HUDEP-2 (cell line): Measurements from ENCODE around the gene EFHD2.
"Not testable (repeated sequence)": the region's sequence is repeated elsewhere in the genome, so short reads cannot be mapped to it uniquely, and the experiment has no call there.

Experiments
- DNase-seq, 76 experiments: peaks; one replicate each; lab custom pipeline; 2025; ENCODE audit not compliant: unreplicated experiment in 76 of 76; lab: John Stamatoyannopoulos, UW

Gene EFHD2

DNA sequence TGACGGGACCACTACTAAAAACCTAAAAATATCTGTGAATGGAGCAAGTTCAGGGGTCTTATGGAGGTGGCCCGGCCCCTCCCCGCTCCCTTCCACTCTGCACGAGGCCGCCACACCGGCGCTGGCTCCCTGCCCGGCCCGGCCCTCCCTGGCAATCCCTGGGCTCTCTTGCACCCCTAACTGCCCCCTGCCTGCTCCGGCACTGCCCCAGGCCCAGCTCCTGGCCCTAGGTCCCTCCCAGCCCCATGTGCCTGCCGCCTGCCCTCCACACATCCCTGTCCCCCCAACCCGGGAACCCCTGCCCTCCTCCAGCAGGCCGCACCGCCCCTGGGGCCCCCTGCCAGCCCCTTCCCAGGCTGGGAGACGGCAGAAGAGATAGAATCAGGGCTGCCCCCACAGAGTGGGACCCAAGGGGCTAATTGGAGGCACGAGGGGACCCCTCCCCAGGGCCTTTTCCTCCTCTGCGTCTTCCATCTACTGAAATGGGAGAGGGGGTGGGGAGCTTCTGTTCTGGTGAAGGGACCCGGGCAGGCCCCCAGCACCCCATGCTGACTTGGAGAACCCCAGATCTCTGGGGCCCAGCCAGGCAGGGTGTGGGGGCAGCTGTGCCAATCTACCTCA lies 19.2 kb downstream of the EFHD2 start:
- no peak for DNase-seq

GRCh38 chr1:15429701-15430149 lies 20.0 kb downstream of the EFHD2 start:
- DNase-seq: no peak

GRCh38 chr1:15430787-15431570 lies 21.3 kb downstream of the EFHD2 start:
- peak in 55 of 76 experiments; percentile 11 to 84 (median 46) for DNase-seq

DNA sequence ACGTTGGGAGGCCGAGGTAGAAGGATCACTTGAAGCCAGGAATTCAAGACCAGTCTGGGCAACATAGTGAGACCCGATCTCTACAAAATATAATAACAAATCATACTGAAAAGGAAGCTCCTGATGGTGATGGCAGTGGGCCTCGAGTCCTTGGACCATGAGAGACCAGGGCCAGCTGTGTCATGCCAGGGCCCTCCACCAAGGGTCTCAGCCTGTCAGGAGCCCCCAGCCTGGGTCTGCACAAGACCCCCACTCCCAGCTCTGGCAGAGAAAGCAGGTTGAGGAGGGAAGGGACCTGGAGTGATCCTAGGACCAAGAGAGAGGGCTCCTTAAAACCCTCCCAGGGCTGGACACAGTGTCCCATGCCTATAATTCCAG lies 21.9 kb downstream of the EFHD2 start:
- no peak for DNase-seq

- no peak for DNase-seq
Measured at GRCh38 chr1:15432324-15432723, 22.6 kb downstream of the EFHD2 start.

- no peak for DNase-seq
Measured at GRCh38 chr1:15433471-15433870, 23.8 kb downstream of the EFHD2 start.

GRCh38 chr1:15434739-15435138 lies 25.1 kb downstream of the EFHD2 start:
- not testable (repeated sequence) for DNase-seq

DNA sequence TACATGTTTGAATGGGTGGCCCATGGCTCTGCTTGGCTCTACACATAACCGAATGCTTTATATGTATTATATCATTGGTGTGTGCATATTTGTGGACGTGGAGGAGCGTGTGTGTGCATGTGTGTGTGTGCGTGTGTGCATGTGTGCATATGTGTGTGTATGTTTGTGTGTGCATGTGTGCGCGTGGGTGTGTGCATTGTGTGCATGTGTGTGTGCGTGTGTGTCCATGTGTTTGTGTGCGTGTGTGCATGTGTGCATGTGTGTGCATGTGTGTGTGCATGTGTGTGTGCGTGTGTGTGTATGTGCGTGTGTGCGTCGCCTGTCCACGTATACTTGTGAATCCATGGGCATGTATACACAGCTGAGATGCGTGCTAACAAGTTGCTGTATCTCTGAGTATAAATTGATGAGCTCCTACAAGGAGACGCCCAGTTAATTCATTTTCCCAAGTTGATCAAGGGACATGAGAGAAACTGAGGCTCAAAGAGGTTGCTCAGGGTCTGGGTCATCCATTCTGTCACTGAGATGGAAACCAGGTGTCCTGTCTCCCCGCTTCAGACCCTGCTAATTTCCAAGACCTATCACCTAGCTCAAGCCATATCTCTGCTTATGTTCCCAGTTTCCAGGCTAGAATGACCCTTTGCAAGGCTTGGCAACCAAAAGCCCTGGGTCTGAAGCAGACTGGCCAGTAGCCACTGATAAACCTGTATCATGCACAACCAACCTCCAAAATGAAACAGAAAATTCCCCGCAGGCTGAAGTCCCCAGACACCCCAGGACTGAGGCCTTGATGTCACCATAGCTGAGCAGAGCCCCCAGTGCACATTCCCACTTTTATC lies 25.8 kb downstream of the EFHD2 start:
- no peak for DNase-seq

DNA sequence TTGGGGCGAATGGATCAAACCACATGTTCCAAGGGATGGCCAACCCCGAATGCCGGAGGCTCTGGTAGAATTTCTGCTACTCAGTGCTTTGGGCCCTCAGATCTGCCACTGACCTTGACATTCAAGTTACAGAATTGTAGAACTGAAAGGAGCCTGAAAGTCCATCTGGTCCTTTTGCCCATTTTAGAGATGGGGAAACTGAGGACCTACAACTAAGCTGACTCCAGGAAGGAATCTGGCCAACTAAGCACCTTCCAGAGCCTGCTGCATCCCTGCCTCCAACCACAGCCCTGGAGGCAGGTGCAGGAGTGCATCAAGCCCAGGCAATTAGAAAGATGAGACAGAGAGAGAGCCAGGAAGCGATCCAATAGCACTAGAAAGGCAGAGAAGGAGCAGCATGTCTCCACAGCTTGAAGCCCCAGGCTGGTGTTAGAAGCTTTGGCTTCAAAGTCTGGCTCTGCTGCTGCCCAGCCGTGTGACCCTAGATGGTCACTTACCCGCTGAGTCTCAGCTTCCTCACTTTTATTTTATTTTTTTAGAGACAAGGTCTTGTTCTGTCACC lies 27.3 kb downstream of the EFHD2 start:
- DNase-seq: no peak

- DNase-seq: no peak
Measured at GRCh38 chr1:15439325-15439724, 29.6 kb downstream of the EFHD2 start.

DNA sequence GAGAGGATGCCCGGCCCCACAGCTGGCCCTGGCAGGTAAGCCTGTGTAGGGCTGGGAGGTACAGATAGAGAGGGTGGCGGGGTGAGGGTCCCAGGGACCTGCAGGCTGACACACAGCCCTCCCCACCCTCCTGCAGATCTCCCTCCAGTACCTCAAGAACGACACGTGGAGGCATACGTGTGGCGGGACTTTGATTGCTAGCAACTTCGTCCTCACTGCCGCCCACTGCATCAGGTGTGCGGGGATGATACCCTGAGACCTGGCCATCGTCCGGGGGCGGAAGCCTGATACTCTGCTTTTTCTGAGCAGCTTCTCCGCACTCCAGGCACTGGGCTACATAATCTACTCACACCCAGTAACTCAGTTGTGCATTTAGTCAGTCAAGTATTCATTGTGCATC lies 30.7 kb downstream of the EFHD2 start:
- no peak for DNase-seq

DNA sequence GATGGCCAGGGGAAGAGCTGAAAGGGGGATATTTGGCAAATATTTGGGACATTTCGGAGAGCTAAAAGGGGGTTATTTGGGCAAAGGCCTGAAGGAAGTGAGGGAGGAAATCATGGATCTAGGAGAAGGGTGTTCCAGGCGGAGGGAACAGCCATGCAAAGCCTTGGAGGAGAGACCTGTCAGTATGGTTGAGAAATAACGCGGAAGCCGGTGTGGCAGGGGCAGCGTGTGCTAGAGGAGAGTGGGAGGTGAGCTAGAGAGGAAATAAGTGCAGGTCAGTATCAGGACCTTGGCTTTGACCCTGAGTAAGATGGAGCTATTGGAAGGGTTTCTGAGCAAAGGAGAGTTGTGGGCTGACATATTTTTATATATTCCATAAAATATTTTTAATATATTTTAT lies 31.6 kb downstream of the EFHD2 start:
- no peak for DNase-seq

DNA sequence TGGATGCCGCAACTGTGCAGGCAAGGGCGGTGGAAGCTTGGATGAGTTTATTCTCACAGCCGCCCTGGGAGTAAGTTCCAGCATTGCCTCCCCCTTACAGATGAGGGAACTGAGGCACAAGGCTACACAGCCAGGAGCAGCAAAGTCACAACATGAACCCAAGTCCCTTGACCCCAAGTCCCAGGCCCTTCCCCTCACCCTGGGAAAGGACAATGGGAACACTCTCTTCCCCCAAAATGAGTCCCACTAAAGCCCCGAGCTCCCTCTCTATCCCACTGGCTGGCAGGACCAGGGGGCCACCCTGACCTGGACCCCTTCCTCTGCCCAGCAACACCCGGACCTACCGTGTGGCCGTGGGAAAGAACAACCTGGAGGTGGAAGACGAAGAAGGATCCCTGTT lies 32.4 kb downstream of the EFHD2 start:
- no peak for DNase-seq

DNA sequence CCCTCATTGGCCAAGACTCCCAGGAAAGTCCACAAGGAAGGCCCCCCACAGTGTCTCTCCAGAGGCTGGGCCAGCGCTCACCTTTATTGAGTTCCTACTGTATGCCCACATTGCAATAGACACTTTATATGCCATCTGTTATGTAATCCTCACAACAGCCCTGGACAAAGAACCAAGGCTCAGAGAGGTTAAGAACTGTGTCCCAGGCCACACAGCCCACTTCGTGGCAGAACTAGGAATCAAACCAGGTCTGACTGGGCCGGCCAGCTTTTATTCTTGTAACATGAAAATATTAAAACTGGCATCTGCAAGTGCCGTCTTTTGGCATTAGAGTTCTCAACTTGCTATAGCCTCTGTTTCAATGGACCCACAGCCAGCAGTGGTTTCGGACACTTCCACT lies 33.1 kb downstream of the EFHD2 start:
- no peak for DNase-seq

DNA sequence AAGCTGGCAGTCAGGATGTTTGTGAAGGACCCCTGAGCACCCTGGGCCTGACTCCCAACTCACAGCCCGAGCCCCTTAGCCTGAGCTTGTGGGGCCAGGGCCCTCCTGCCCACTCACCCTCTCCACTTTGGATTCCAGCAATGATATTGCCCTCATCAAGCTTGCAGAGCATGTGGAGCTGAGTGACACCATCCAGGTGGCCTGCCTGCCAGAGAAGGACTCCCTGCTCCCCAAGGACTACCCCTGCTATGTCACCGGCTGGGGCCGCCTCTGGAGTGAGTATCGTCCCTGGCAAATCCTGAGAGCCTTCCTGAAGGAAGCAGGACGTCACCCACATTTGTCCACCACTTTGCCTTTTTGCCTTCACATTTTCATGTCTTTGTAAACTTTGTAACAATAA lies 33.6 kb downstream of the EFHD2 start:
- no peak for DNase-seq

- DNase-seq: no peak
Measured at GRCh38 chr1:15444468-15445389, 35.0 kb downstream of the EFHD2 start.

DNA sequence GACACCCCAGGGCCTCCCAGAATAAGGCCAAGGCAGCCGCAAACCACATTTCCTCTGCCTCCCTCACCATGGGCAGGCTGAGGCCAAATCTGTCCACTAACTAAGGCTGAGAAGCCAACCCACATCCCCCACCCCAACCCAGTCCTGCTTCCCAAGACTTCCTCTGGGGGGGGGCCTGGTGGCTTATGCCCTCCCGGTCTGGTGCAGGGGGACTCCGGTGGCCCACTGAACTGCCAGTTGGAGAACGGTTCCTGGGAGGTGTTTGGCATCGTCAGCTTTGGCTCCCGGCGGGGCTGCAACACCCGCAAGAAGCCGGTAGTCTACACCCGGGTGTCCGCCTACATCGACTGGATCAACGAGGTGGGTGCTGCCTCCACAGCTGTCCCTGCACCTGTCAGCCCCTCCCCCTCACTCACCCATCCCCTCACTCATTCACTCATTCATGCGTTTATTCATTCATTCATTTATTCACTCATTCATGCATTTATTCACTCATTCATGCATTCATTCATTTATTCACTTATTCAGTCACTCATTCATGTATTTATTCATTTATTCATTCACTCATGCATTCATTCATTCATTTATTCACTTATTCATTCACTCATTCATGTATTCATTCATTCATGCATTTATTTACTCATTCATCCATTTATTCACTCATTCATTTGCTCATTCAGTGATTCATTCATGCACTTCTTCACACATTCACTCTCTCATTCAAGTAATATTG lies 35.9 kb downstream of the EFHD2 start:
- no peak for DNase-seq

- DNase-seq: no peak
Measured at GRCh38 chr1:15446212-15446611, 36.5 kb downstream of the EFHD2 start.

DNA sequence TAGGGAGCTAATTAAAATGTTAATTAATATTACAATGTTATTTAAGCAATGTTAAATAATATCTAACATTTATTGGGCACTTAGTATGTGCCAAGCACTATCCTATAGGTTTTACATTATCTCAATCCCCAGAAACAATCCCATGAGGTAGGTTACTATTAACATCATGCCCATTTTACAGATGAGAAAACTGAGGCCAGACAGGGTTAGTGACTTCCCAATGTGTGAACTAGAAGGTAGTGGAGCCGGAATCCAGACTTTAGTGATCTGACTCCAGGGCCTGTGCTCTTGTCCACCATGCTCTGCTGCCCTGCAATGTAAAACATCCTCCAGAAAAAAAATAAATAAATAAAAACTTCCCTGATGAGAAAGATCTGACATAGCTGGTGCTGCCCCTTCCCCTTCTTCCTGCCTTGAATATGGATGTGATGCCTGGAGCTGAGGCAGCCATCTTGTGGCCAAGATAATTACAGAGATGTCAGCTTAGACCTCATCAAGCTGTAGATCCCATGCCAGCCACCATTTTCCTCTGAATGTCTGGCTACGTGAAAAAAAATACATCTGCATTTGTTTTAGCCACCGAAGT lies 39.3 kb downstream of the EFHD2 start:
- DNase-seq: no peak
